GM19452 (cell line): ENCODE data around the gene EDEM2.
"Not testable (repeated sequence)": the region's sequence is repeated elsewhere in the genome, so short reads cannot be mapped to it uniquely, and the experiment has no call there.

Experiments used
- ATAC-seq: cut with Tn5 transposase; IDR thresholded peaks from one replicate; pipeline ENCODE4 v1.9.1; 2021; ENCODE audit not compliant: unreplicated experiment

EDEM2 gene, protein sequence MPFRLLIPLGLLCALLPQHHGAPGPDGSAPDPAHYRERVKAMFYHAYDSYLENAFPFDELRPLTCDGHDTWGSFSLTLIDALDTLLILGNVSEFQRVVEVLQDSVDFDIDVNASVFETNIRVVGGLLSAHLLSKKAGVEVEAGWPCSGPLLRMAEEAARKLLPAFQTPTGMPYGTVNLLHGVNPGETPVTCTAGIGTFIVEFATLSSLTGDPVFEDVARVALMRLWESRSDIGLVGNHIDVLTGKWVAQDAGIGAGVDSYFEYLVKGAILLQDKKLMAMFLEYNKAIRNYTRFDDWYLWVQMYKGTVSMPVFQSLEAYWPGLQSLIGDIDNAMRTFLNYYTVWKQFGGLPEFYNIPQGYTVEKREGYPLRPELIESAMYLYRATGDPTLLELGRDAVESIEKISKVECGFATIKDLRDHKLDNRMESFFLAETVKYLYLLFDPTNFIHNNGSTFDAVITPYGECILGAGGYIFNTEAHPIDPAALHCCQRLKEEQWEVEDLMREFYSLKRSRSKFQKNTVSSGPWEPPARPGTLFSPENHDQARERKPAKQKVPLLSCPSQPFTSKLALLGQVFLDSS

GRCh38 chr20:35146920-35147574 is at the start of gene EDEM2:
EDEM2 (minus strand) TSS chr20:35147336; CDS start chr20:35147258, 78 bp downstream.
- ATAC-seq: peak; percentile 73

DNA sequence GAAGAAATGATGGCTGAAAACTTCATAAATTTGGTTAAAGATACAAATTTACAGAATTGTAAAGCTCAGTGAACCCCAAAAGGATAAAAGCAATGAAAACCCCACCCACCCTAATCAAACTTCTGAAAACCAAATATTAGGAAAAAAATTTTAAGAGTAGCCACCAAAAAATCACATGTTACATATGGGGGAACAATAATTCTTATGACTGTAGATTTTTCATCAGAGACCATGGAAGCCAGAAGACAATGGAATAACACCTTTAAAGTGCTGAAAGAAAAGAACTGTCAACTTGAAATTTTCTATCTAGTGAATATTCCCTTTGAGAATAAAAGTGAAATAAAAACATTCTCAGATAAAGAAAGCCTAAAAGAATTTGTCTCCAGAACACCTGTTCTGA is 49.2 kb upstream of the EDEM2 start:
- no peak for ATAC-seq

- ATAC-seq: not testable (repeated sequence)
These were observed 46.1 kb upstream of the EDEM2 start for GRCh38 chr20:35193031-35193791.

GRCh38 chr20:35192118-35192872 is 45.2 kb upstream of the EDEM2 start:
- no peak for ATAC-seq

GRCh38 chr20:35191419-35192117 is 44.4 kb upstream of the EDEM2 start:
- no peak for ATAC-seq

GRCh38 chr20:35190556-35190955 is 43.4 kb upstream of the EDEM2 start:
- no peak for ATAC-seq

DNA sequence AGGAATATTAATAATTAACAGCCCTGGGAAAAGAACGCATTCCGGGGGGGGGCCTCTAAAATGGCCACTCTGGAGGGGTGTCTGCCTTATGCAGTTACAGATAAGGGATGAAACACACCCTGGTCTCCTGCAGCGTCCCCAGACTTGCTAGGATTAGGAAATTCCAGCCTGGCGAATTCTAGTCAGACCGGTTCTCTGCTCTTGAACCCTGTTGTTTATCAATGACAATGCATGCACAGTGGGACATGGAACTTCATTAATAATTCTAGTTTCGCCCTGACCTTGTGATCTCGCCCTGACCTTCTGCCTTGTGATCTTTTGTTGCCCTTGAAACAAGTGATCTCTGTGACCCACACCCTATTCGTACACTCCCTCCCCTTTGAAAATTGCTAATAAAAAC is 42.1 kb upstream of the EDEM2 start:
- not testable (repeated sequence) for ATAC-seq

- ATAC-seq: no peak
These were observed 40.6 kb upstream of the EDEM2 start for GRCh38 chr20:35187584-35188190.

DNA sequence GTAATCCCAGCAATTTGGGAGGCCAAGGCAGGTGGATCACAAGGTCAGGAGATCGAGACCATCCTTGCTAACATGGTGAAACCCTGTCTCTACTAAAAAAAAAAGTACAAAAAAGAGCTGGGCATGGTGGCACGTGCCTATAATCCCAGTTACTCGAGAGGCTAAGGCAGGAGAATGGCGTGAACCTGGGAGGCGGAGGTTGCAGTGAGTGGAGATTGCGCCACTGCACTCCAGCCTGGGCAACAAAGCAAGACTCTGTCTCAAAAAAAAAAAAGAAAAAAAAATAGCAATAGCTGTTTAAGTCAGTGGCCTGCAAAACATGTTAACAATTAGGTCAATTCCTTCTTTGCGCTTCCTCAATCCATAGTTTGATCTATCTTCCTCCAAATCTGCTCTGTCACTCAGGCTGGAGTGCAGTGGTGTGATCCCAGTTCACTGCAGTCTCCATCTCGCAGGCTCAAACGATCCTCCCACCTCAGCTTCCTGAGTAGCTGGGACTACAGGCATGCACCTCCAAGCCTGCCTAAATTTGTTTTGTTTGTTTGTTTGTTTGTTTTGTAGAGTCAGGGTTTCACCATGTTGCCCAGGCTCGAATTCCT is 39.7 kb upstream of the EDEM2 start:
- not testable (repeated sequence) for ATAC-seq

DNA sequence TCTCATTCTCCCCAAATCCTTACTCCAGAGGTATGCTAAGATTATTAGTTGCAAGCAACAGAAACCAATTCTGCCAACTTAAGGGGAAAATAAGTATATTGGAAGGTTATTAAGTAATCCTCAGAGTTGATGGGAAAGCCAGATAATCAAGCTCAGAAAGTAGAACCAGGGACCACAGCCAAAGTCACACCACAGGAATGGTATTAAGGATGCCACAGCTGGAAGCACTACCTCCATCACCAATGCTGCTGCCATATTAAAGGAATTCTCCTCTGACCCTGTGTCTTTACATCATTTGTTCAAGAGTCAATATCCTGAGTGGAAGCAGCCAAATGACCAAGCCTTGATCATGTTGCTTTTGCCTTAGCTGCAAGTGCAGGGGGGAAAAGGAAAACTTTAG is 34.6 kb upstream of the EDEM2 start:
- no peak for ATAC-seq

DNA sequence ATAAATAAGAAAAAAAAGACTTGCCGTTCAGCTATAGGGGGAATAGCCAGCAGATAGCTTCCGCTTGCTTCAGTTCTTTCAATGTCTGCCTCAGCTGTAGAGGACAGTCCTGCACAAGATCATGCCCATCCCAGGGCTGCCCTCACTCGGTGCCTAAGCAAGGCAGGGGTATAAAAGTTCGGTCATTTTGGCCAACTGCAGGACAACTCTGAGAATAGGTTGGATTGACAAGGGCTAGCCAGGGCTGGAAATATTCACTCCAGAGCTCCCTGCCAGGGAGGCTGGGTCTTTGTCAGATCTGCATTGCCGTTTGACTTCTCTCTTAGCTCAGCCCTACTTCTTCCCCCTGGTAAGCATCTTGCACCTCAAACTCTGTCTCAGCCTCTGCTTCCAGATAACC is 33.1 kb upstream of the EDEM2 start:
- ATAC-seq: no peak

DNA sequence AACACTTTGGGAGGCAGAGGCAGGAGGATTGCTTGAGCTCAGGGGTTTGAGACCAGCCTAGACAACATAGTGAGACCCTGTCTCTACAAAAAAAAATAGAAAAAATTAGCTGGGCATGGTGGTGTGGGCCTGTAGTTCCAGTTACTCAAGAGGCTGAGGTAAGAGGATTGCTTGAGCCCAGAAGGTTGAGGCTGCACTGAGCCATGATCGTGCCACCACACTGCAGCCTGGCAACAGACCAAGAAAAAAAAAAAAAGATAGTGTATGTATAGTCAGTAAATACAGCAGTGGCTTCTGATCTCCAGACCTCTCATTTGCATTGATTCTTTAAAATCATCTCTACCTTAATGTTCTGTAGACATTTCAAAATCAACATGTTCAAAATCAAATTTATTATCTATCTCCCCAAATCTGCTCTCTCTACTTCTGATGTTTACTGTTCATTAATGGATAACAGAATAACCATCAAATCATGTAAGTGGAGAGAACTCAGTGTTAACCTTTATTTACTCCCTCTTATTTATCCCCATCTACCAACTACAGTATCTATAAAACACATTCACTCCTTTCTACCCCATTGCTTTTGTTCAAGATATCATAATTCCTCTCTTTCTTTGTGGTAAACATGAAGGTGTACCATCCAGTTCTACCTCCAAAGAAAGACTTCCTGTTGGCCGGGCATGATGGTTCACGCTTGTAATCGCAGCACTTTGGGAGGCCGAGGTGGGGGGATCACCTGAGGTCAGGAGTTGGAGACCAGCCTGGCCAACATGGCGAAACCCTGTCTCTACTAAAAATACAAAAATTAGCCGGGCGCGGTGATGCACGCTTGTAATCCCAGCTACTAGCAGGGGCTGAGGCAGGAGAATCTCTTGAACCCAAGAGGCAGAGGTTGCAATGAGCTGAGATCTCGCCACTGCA is 32.4 kb upstream of the EDEM2 start:
- ATAC-seq: no peak

DNA sequence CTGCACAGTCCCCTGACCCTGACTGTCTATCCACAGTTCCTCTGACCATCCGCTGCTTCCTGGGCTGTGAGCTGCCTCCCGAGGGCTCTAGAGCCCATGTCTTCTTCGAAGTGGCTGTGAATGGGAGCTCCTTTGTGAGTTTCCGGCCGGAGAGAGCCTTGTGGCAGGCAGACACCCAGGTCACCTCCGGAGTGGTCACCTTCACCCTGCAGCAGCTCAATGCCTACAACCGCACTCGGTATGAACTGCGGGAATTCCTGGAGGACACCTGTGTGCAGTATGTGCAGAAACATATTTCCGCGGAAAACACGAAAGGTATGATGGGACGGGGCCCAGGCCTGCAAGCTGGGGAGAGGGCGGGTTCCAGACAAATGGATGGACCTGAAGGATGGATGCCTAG is 29.0 kb upstream of the EDEM2 start:
- no peak for ATAC-seq

DNA sequence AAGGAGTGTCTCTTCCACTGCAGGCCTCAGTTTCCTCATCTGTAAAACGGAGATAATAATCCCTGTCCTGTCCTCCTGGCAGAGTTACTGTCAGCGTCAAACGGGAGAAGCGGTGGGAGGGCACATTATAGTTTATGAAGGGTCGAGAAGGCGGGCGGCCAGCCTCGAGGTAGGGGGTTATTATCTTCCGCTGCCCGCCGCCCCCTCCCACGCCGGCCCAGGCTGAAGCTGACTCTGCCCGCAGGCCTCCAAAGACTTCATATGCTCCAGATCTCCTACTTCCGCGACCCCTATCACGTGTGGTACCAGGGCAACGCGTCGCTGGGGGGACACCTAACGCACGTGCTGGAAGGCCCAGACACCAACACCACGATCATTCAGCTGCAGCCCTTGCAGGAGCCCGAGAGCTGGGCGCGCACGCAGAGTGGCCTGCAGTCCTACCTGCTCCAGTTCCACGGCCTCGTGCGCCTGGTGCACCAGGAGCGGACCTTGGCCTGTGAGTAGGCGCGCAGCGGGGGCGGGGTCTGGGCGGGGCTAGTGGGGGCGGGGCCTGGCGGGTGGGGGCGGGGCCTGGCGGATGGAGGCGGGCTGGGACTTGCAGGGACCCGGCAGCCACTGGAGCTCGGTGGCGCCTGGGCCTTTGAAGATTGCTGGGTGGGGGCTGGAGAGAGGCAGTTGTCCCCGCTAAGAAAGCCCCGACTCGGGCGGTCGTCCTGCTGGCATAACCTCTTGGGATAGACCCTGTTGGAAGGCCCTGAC is 27.5 kb upstream of the EDEM2 start:
- ATAC-seq: no peak

DNA sequence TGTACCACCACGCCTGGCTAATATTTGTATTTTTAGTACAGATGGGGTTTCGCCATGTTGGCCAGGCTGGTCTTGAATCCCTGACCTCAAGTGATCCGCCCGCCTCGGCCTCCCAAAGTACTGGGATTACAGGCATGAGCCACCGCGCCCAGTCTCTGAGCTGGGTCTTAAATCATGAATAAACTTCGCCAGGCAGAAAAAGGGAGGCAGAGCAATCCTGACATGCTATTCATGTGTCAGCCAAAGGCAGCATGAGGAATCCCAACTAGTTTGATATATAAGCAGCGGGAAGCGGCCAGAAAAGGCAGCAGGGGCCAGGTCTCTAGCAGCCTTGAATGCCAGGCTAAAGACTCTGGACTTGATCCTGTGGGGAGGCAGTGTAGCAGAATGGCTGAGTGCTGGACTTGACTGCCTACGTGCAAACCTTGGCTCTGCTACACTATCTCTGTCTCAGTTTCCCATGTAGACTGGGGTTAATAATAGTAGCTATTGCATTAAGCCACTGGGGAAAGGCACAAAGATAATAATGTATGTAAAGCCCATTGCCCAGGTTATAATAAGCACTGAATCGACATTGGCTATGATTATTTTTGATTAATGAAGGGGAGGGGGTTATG is 26.5 kb upstream of the EDEM2 start:
- no peak for ATAC-seq

- no peak for ATAC-seq
These were observed 25.3 kb upstream of the EDEM2 start for GRCh38 chr20:35172434-35172806.
